ENCODE measurements around the gene ST7.

Gene ST7

DNA sequence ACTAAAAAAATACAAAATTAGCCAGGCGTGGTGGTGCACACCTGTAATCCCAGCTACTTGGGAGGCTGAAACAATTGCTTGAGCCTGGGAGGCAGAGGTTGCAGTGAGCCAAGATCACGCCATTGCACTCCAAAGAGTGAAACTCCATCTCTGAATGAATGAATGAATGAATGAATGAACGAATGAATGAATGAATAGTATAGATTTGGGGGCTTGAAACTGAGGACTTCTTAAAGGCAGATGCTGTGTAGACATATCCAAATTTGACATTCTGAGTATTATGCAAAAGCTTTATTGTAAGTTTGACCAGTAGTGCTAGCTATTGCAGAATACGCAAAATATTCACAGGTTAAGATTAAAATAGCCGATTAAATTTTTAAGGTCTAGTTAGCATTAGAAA lies 30.8 kb upstream of the ST7 start:
- no peak overlapping the region for H3K4me3 ChIP-seq (ENCODE audit: low read length)
- no peak for DNase-seq (ENCODE audit: low read depth)
- TF ChIP-seq, protein P1, sequence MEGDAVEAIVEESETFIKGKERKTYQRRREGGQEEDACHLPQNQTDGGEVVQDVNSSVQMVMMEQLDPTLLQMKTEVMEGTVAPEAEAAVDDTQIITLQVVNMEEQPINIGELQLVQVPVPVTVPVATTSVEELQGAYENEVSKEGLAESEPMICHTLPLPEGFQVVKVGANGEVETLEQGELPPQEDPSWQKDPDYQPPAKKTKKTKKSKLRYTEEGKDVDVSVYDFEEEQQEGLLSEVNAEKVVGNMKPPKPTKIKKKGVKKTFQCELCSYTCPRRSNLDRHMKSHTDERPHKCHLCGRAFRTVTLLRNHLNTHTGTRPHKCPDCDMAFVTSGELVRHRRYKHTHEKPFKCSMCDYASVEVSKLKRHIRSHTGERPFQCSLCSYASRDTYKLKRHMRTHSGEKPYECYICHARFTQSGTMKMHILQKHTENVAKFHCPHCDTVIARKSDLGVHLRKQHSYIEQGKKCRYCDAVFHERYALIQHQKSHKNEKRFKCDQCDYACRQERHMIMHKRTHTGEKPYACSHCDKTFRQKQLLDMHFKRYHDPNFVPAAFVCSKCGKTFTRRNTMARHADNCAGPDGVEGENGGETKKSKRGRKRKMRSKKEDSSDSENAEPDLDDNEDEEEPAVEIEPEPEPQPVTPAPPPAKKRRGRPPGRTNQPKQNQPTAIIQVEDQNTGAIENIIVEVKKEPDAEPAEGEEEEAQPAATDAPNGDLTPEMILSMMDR (IDR thresholded peaks at IDR 0.05; ENCODE audit: insufficient read depth, low read depth, low read length, missing control alignments): no peak

DNA sequence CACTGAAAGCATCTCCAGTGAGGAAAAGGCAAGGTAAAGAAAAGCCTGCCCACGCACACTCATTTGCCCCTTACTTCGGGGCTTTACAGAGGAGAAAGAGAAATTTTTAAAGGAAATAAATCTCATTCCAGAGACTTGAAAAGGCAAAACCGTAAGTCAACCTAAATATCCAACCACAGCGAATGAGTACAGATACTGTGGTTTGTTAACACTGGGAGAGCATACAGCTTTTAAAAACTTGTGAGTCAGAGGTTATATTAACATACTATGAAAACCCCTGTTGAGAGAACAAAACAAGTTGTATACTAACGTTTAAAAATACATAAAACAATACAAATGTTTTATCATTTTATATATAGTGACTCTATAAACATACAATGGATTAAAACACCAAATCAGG lies 28.6 kb upstream of the ST7 start:
- no peak for DNase-seq (ENCODE audit: low read depth)
- TF ChIP-seq, protein P1 (IDR thresholded peaks at IDR 0.05; ENCODE audit: insufficient read depth, low read depth, low read length, missing control alignments): no peak
- H3K4me3 ChIP-seq (ENCODE audit: low read length): no peak overlapping the region

- DNase-seq (ENCODE audit: low read depth): no peak
- H3K4me3 ChIP-seq (ENCODE audit: low read length): no peak overlapping the region
- TF ChIP-seq, protein P1 (IDR thresholded peaks at IDR 0.05; ENCODE audit: insufficient read depth, low read depth, low read length, missing control alignments): no peak
Observed at GRCh38 chr7:116929021-116929420, 24.3 kb upstream of the ST7 start.

GRCh38 chr7:116929914-116930913 lies 23.1 kb upstream of the ST7 start:
- TF ChIP-seq, protein P1 (IDR thresholded peaks at IDR 0.05; ENCODE audit: insufficient read depth, low read depth, low read length, missing control alignments): peak; percentile 91
- DNase-seq (ENCODE audit: low read depth): peak; percentile 77
- H3K4me3 ChIP-seq (ENCODE audit: low read length): no peak overlapping the region

GRCh38 chr7:116932566-116932965 lies 20.7 kb upstream of the ST7 start:
- TF ChIP-seq, protein P1 (IDR thresholded peaks at IDR 0.05; ENCODE audit: insufficient read depth, low read depth, low read length, missing control alignments): no peak
- no peak for DNase-seq (ENCODE audit: low read depth)
- H3K4me3 ChIP-seq (ENCODE audit: low read length): no peak overlapping the region

DNA sequence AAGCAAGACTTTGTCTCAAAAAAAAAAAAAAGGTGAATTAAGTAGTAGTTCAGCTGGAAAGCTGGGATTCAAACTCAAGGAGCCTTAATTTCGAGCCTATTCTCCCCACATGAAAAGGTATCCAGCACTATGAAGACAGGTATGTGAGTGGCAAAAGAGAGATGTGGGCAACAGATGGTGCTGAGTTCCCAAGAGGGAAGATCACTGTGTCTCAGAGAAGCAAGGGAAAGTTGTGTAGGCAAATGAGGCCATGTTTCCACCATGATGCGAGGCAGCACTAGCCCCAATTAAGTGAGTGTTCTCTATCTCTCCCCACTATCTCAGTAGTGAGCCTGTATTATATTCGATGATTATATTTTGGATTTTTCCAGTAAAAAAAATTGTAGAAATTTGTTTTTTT lies 19.8 kb upstream of the ST7 start:
- TF ChIP-seq, protein P1 (IDR thresholded peaks at IDR 0.05; ENCODE audit: insufficient read depth, low read depth, low read length, missing control alignments): no peak
- DNase-seq (ENCODE audit: low read depth): no peak

More for the DNA sequence above, 19.8 kb upstream of the ST7 start:
- no peak overlapping the region for H3K4me3 ChIP-seq (ENCODE audit: low read length)

All from epithelial cell of esophagus (primary cell).